HG03060 (cell line): ENCODE measurements around the gene ENTHD1.
A peak's percentile ranks its signal among the peaks of the same experiment; 100 is the strongest.
"Not testable (repeated sequence)": the region's sequence is repeated elsewhere in the genome, so short reads cannot be mapped to it uniquely, and the experiment has no call there.

Experiments
- ATAC-seq: cut with Tn5 transposase; IDR thresholded peaks from one replicate; pipeline ENCODE4 v1.9.1; 2021; ENCODE audit warnings: low read depth, moderate number of reproducible peaks; ENCODE audit not compliant: unreplicated experiment

ENTHD1 gene

GRCh38 chr22:39856588-39856987 lies 37.0 kb downstream of the ENTHD1 start:
- ATAC-seq, result no peak

GRCh38 chr22:39852799-39853198 lies 40.8 kb downstream of the ENTHD1 start:
- ATAC-seq, result no peak

GRCh38 chr22:39851606-39852315 lies 41.8 kb downstream of the ENTHD1 start:
- no peak for ATAC-seq

- no peak for ATAC-seq
Observed at GRCh38 chr22:39847477-39847876, 46.1 kb downstream of the ENTHD1 start.

- not testable (repeated sequence) for ATAC-seq
Observed at GRCh38 chr22:39846539-39846938, 47.0 kb downstream of the ENTHD1 start.

- no peak for ATAC-seq
Observed at GRCh38 chr22:39845529-39845928, 48.0 kb downstream of the ENTHD1 start.

GRCh38 chr22:39839917-39840510 lies 53.5 kb downstream of the ENTHD1 start:
- no peak for ATAC-seq

GRCh38 chr22:39839204-39839603 lies 54.4 kb downstream of the ENTHD1 start:
- ATAC-seq, result no peak

GRCh38 chr22:39833610-39834009 lies 60.0 kb downstream of the ENTHD1 start:
- no peak for ATAC-seq

- ATAC-seq, result no peak
Observed at GRCh38 chr22:39833093-39833492, 60.5 kb downstream of the ENTHD1 start.

GRCh38 chr22:39832627-39833074 lies 60.9 kb downstream of the ENTHD1 start:
- ATAC-seq, result no peak

GRCh38 chr22:39825661-39826102 lies 67.9 kb downstream of the ENTHD1 start:
- peak; percentile 82 for ATAC-seq

- no peak for ATAC-seq
Observed at GRCh38 chr22:39821008-39821407, 72.6 kb downstream of the ENTHD1 start.

GRCh38 chr22:39820256-39820655 lies 73.3 kb downstream of the ENTHD1 start:
- ATAC-seq, result no peak

GRCh38 chr22:39819429-39819828 lies 74.1 kb downstream of the ENTHD1 start:
- no peak for ATAC-seq

- ATAC-seq, result no peak
Observed at GRCh38 chr22:39818094-39818493, 75.5 kb downstream of the ENTHD1 start.

GRCh38 chr22:39815932-39816331 lies 77.6 kb downstream of the ENTHD1 start:
- no peak for ATAC-seq

- ATAC-seq, result no peak
Observed at GRCh38 chr22:39814899-39815298, 78.7 kb downstream of the ENTHD1 start.

GRCh38 chr22:39809772-39810557 lies 83.6 kb downstream of the ENTHD1 start:
- ATAC-seq, result no peak

GRCh38 chr22:39808081-39808480 lies 85.5 kb downstream of the ENTHD1 start:
- ATAC-seq, result no peak

- no peak for ATAC-seq
Observed at GRCh38 chr22:39806109-39806508, 87.5 kb downstream of the ENTHD1 start.
